Stromal cell of bone marrow (primary cell): ENCODE data around the gene TMTC4.

Experiments
- DNase-seq: peaks from one replicate; pipeline ENCODE4 v3.0.0-alpha.2; 2012; ENCODE audit warnings: low read depth

TMTC4 gene

DNA sequence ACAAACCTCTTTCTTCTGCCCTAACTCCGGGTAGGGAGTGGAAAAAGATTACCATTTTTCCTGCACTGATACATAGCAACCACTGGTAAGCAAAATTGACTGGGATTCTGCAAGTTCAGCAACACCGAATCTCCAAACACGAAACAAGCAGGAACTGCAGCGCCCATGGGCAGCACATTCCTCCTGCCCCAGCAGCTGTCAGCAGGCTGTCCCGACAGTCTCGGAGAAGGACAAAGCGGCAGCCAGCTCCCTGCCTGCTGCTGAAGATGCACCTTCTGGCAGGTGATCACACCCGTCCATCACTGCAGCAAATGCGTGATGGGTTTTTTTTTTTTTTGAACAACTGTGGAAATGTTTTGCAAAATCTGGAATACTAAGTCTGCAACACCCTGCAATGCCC is 6.7 kb downstream of the TMTC4 start:
- DNase-seq = no peak

- no peak for DNase-seq
These were observed 8.5 kb downstream of the TMTC4 start for GRCh38 chr13:100666124-100666523.

DNA sequence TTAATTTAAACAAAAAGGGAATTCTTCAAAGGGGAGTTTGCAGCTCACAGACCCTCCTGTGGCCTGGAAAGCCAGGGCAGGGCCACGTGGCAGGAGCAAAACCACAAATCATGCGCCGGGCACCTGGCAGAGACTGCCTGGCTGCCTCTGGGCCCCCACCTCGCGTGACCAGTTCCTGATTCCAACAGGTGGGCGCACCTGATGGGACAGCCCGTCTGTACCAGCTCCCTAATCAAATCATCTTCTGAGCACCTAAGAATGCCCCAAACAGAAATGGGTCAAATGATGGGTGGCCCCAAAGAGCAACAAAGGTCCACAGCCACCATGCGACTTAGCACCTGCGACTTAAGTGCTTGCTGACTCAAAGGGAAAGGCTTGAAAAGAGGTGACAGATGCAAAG is 9.2 kb downstream of the TMTC4 start:
- no peak for DNase-seq

GRCh38 chr13:100664171-100664900 is 10.3 kb downstream of the TMTC4 start:
- DNase-seq = no peak

- DNase-seq = no peak
These were observed 12.0 kb downstream of the TMTC4 start for GRCh38 chr13:100662468-100663211.

- no peak for DNase-seq
These were observed 13.8 kb downstream of the TMTC4 start for GRCh38 chr13:100660761-100661160.

DNA sequence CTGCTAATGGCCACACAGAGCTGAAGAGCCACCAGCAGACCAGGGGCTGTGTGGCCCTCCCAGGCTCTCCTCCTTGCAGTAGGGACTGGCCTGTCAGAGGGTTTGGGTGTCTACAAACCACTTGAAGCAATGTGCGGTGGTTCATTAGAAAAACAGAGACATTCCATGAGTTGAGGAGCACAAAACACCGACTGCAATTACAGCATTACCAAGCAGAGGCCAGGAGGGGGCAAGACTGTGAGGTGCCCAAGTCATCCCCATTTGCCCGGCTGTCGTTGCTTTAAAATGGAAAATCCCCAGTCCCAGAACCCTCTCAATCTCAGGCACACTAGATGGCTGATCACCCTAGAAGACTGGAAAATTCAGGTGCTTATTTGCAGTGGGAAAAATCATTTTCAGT is 15.0 kb downstream of the TMTC4 start:
- no peak for DNase-seq

DNA sequence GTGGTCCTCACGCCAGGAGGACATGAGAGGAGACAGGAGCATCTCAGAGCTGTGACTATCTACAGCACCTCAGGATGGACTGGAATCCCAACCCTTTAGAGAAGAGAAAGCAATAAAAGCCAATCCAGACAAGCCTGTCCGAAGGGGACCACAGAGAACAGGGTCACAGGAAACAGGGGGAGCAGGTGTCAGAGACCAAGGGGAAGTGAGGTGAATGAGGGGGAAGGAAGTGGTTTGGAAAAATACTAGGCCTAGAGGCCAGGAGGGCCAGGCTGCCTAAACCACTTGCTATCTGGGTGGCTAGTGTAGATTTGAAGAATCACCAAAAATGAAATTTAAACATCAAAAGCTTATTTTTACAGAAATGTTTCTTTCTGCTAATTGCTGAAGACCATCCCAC is 16.2 kb downstream of the TMTC4 start:
- no peak for DNase-seq

DNA sequence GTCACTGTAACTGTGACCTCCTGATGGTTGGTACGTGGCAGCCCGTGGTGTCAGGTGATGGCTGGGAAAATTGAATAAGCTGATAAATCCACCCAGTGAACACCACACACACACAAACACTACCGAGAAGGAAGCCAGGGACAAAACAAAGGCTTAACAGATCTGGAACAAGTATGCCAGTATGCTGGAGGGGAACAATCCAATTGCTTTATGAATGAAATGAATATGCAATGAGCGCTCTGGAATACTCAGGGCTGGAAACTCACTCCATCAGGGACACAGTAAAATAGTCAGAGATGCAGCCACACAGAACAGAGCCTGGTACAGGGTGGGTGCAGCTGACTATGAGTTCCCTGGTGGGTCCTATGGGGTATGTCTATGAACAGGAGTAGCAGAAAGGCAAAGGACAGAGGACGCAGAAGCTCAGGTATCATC is 16.7 kb downstream of the TMTC4 start:
- DNase-seq = no peak

GRCh38 chr13:100652510-100652909 is 22.1 kb downstream of the TMTC4 start:
- no peak for DNase-seq

- no peak for DNase-seq
These were observed 24.3 kb downstream of the TMTC4 start for GRCh38 chr13:100650326-100650725.

DNA sequence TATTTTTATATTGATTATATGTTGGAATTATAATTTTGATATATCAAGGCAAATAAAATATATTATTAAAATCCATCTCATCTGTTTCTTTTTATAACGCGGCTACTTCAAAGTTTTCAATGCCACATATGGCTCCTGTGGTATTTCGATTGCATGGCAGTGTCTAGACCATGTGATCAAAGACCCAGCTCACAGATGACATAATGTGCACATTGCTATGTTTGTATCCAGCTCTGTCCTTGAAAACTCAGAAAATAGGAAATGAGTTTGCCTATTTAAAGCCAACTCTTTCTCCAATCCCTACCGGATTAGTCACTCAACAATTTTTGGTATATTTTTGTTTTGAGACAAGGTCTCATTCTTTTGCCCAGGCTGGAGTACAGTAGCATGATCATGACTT is 26.2 kb downstream of the TMTC4 start:
- no peak for DNase-seq

DNA sequence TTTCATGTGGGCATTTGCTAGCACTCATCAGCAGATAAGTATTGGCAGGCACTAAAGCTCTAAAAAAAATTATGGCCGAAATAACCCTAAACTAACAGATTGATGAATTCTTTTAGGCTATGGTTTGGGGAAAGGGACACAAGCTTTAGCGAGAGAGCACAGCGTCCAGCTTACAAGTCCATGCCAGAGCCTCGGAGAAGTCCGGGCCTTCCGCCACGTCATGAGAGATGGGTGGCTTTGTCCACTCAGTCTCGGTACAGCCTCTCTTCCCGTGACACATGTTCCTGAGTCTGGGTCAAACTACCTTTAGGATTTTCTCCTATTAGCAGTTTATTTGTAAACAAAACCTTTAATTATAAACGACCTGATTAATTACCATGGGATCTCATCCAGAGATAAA is 27.7 kb downstream of the TMTC4 start:
- DNase-seq = no peak

- DNase-seq = peak; percentile 5
These were observed 28.4 kb downstream of the TMTC4 start for GRCh38 chr13:100646030-100646673.

DNA sequence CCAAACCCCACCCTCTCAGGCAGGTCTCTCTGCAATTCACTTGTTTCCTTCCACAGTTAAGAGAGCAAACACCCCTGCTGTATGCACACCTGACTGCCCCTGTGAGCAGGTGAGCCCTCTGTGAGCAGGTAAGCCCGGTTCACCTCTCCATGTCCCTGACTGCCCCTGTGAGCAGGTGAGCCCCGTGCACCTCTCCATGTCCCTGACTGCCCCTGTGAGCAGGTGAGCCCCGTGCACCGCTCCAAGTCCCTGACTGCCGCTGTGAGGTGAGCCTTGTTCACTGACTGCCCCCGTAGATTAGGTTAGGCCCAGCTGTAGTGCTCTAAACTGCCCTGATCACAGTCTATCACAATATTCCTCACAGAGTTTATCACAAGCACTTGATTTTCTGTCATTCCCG is 29.2 kb downstream of the TMTC4 start:
- no peak for DNase-seq

DNA sequence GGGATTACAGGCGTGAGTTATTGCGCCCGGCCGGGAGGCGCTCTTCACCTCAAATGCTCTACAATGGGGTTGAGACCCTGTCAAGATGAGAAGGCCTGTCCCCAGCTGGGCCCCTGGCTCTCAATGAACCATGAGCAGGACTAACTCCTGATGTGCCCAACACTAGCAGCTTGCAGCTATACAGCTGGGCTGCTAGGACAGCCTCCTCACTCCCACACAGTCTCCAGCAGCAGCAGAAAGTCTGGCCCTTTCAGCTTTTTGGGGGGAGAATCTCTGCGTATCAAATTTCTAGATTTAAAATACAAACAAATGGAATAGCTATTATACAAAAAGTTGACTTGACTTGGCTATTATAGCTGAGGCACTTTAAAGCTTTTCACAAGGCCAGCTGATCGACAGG is 30.2 kb downstream of the TMTC4 start:
- DNase-seq = no peak

DNA sequence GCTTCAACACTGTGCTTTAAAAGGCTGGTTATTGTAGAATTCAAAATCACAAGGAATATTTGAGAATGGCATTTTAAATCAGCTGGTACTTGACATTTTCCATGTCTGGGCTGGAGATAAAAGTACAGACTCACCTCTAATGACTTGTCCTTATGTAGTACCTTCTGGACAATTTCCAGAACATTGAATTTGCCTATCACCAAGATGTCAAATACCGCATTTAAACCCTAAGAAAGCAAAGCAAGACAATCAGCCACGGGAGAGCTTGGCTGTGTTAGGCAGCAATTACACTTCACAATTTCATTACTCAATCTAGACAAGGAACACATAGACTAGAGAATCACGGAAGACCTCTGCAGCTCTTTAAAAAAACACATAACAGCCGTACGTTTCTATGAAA is 36.8 kb downstream of the TMTC4 start:
- DNase-seq = no peak

DNA sequence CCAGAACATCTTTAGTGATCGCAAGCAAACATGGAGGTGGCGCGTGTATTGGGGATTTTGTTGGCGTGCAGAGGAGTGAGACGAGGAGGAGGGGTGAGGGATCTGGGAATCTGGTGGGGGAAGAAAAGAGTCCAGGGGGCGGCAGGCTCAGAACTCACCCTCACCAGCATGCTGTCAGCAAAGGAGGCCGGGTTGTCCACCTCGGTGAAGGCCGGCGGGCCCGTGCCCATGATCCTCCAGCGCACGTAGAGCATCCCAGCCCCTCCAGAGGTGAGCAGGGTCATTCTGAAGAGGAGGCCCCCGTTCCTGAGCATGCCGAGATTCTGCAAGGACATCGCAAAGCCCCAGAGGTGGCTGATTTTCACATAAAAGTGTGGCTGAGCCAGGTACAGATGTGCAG is 37.2 kb downstream of the TMTC4 start:
- no peak for DNase-seq

GRCh38 chr13:100636441-100636840 is 38.2 kb downstream of the TMTC4 start:
- DNase-seq = no peak

- no peak for DNase-seq
These were observed 38.6 kb downstream of the TMTC4 start for GRCh38 chr13:100636004-100636403.

DNA sequence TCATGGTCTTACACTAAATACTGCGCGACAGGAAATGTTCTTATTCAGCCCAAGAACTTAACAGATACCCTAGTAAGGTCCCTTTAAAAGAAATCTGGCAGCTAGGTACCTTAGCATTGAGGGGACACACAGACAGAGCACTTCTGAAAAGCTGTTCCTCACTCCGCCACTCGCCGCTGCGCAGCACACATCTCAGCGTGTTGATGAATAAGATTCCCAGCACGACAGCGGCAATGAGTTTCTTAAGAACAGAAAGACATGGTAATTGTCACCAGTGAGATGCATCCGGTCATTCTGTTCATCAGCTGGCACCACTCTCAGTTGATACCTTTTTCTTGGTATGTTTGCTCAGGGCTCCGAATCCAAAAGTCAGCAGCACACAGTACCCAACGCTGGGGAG is 39.9 kb downstream of the TMTC4 start:
- no peak for DNase-seq

GRCh38 chr13:100633461-100633860 is 41.1 kb downstream of the TMTC4 start:
- peak; percentile 79 for DNase-seq

DNA sequence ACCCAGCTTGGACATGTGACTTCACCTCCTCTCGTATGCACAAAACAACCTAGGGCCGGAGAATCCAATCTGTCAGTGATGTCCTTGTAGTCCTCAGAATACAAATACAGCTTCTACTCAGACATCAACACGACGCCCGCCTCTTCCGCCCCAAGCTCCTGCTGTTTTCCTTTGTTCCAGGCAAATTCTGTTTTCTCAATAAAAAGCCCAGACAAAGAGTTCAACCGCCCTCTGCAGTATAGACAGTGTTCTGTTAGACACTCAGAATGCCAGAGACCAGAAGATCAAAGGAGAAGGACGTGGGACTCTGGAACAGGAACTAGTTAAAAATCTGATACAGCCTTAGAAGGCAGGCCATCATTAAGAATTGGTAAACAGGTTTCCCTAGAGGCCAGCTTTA is 44.0 kb downstream of the TMTC4 start:
- DNase-seq = no peak
